Measurements from ENCODE around the gene CTBP2. TPM values are rescaled to one million over a fixed set of nuclear protein-coding genes. Genes with fewer than 3 reads are reported as not detected.

The CTBP2 gene
- total RNA-seq, 1 experiment from 2014 or later, result 212 TPM

DNA sequence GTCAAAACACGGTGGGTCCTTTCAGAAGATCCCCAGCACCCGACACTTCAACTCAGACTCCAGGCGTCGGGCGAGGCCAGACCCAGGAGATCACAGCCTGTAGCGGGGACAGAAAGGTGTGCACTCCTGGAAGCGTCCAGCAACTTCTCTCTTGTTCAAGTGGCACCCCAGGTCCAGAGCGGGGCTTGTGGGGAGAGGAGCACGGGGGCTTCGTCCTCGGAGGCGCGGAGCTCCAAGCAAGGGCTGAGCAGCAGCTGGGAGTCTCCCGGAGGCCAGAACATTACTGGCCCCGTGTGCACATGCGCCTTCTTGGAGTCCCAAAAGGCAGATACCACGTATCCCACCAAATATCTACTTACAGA lies 163.5 kb downstream of the CTBP2 start:
- Mint-ChIP-seq H3K36me3 (ENCODE audit: insufficient read depth in 1 of 3, low read depth in 3 of 3) (peaks cover 59 to 99% (median 88%) of the 10 kb centered on the region in 3 experiments), H3K27ac (no peak overlapping the region), H3K4me1 (no peaks in the 10 kb centered on the region), H3K4me3 (no peak overlapping the region), H3K27me3 (ENCODE audit: low read depth) (peaks cover 4% of the 10 kb centered on the region; the same call in 1 of the 2 replicates), H3K9me3 (no peaks in the 10 kb centered on the region)
- no peaks in the 10 kb centered on the region for H3K23me2 ChIP-seq (ENCODE audit: insufficient read length, low read depth, low read length, poor library complexity, severe bottlenecking)
- no peaks in the 10 kb centered on the region for H3K79me2 ChIP-seq (ENCODE audit: insufficient read depth, low read length)
- H2BK20ac ChIP-seq (ENCODE audit: low read depth, low read length, poor library complexity, severe bottlenecking), result no peak overlapping the region
- peaks cover 3% of the 10 kb centered on the region for H3K79me1 ChIP-seq (ENCODE audit: insufficient read depth, low read depth, low read length, poor library complexity, severe bottlenecking)
- TF ChIP-seq, protein P1, sequence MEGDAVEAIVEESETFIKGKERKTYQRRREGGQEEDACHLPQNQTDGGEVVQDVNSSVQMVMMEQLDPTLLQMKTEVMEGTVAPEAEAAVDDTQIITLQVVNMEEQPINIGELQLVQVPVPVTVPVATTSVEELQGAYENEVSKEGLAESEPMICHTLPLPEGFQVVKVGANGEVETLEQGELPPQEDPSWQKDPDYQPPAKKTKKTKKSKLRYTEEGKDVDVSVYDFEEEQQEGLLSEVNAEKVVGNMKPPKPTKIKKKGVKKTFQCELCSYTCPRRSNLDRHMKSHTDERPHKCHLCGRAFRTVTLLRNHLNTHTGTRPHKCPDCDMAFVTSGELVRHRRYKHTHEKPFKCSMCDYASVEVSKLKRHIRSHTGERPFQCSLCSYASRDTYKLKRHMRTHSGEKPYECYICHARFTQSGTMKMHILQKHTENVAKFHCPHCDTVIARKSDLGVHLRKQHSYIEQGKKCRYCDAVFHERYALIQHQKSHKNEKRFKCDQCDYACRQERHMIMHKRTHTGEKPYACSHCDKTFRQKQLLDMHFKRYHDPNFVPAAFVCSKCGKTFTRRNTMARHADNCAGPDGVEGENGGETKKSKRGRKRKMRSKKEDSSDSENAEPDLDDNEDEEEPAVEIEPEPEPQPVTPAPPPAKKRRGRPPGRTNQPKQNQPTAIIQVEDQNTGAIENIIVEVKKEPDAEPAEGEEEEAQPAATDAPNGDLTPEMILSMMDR (conservative IDR thresholded peaks at IDR 0.05), result no peak
- no peak overlapping the region for H2BK12ac ChIP-seq (ENCODE audit: insufficient read length, low read depth, low read length)
- H2BK5ac ChIP-seq (ENCODE audit: insufficient read length, low read length), result no peak overlapping the region
- no peaks in the 10 kb centered on the region for H3K27me3 ChIP-seq (ENCODE audit: insufficient read depth, low read length)
- H2AFZ ChIP-seq (ENCODE audit: low read length), result no peak overlapping the region
- no peak overlapping the region for H3K56ac ChIP-seq (ENCODE audit: insufficient read length, low read depth, low read length)
- no peak overlapping the region for H4K91ac ChIP-seq (ENCODE audit: insufficient read length, low read depth, low read length)
- WGBS (ENCODE audit: extremely low coverage, insufficient read length, low lambda C conversion rate), result no CpG with 5 or more reads among the region's 17 CpGs
- H3K9me3 ChIP-seq (ENCODE audit: control insufficient read depth, low read depth, low read length), result no peaks in the 10 kb centered on the region
- no peak overlapping the region for H2AK5ac ChIP-seq (ENCODE audit: insufficient read length, low read length)
- no peak overlapping the region for H2BK15ac ChIP-seq (ENCODE audit: low read depth, low read length)
- no peak overlapping the region for H2BK120ac ChIP-seq (ENCODE audit: low read depth, low read length, poor library complexity, severe bottlenecking)
- no peak overlapping the region for H3T11ph ChIP-seq (ENCODE audit: low read length)
- no peak overlapping the region for H3K4me2 ChIP-seq (ENCODE audit: insufficient read depth, insufficient read length, low read length)
- H3K9ac ChIP-seq (ENCODE audit: extremely low read depth, insufficient read length, low read length), result no peak overlapping the region
- H3K23ac ChIP-seq (ENCODE audit: insufficient read length, low read depth, low read length), result no peak overlapping the region
- no peaks in the 10 kb centered on the region for H3K4me1 ChIP-seq (ENCODE audit: insufficient read depth, low read length)
- no peaks in the 10 kb centered on the region for H4K20me1 ChIP-seq (ENCODE audit: control insufficient read depth, insufficient read depth, insufficient read length)
- DNase-seq, result no peak
- H3K14ac ChIP-seq (ENCODE audit: insufficient read depth, low read length), result no peak overlapping the region
- H3K27ac ChIP-seq (ENCODE audit: insufficient read length, low read depth, low read length), result no peak overlapping the region
- H4K8ac ChIP-seq (replicated peaks; ENCODE audit: insufficient read length, low read depth, low read length), result no peak overlapping the region
- no peak overlapping the region for H3K4ac ChIP-seq (ENCODE audit: low read depth, low read length)
- no peak overlapping the region for H3K18ac ChIP-seq (ENCODE audit: insufficient read length, low read depth, low read length)
- H4K5ac ChIP-seq (ENCODE audit: insufficient read length, low read depth, low read length), result no peak overlapping the region
